NCI-H2081 (cell line): ENCODE data around the gene EPN2.

Experiments
- DNase-seq, 2 experiments: peaks; one replicate each; lab custom pipeline; 2025; lab: John Stamatoyannopoulos, UW

The EPN2 gene

DNA sequence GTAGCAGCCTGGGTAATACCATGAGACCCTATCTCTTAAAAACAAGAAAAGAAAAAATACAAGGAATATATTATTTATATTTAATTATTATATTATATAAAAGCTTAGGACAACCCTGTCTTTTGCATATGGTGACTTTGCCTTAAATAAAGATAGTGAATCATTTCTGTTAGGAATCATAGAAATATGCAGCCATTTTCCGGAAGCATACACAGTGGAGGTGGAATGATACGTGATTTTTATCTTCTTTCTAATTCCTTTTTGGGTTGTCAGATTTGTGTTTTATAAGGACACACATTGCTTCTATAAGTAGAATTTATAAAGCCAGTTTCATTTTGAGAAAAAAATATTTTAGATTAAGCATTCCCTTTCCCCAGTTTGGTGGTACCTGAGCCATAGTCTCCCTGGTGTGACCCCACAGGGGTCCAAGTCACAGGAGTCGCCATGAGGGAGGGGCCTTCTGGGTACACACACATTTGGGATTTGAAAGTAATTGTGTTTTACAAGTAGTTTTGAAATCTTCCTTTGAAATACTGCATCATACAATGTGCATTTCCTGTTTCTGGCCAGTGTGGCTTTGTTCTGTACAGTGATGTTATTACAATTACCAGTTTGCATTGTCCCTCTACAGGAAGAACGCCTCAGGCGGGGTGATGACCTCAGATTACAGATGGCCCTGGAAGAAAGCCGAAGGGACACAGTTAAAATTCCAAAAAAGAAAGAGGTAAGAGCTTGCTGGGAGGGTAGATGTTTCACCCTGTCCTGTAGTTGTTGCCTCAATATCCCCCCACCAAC, 74.5 kb downstream of the EPN2 start:
- no peak for DNase-seq

DNA sequence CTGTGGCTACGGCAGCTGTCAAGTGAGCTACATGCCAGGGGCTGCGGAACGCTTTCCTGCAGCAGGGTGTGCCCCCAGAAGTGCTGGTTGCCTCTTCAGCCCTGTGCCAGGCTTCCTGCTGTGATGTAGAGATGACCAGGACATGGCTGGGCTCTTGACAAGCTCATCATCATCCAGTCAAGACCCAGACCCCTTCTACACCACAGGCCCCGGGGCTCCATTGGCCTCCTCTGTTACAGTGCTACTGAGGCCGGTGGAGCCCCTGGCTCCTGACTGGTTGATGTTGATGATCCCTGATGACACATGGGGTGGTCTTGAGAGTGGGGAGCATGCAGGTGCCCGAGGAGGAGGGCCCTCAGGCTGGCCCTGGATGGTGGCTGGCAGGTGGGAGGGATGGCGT, 75.2 kb downstream of the EPN2 start:
- DNase-seq: no peak

DNA sequence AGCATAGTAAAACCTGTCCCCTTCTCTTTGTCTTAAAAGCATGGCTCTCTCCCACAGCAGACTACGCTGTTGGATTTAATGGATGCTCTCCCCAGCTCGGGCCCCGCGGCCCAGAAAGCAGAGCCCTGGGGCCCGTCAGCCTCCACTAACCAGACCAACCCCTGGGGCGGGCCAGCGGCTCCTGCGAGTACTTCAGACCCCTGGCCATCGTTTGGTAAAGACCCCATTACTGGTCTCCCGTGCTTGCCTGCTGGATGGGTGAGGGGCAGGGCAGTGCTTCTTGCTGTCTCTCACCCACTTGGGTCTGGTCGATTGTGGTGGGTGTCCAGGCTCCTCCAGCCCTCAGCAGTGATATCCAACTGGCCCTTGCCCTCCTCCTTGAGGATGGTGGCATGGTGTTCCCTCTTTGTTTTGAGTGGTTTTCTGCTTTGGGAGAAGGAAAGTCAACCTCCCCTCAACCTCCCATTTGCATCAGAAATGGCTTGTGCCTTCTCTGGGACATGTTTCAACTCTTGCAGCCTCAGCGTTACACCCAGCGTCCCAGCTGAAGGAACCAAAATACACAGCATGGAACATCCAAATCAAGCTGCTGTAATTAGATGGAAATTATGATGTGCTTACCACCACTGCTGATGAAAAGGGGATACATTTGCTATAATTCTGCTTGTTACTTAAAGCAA, 76.0 kb downstream of the EPN2 start:
- no peak for DNase-seq

DNA sequence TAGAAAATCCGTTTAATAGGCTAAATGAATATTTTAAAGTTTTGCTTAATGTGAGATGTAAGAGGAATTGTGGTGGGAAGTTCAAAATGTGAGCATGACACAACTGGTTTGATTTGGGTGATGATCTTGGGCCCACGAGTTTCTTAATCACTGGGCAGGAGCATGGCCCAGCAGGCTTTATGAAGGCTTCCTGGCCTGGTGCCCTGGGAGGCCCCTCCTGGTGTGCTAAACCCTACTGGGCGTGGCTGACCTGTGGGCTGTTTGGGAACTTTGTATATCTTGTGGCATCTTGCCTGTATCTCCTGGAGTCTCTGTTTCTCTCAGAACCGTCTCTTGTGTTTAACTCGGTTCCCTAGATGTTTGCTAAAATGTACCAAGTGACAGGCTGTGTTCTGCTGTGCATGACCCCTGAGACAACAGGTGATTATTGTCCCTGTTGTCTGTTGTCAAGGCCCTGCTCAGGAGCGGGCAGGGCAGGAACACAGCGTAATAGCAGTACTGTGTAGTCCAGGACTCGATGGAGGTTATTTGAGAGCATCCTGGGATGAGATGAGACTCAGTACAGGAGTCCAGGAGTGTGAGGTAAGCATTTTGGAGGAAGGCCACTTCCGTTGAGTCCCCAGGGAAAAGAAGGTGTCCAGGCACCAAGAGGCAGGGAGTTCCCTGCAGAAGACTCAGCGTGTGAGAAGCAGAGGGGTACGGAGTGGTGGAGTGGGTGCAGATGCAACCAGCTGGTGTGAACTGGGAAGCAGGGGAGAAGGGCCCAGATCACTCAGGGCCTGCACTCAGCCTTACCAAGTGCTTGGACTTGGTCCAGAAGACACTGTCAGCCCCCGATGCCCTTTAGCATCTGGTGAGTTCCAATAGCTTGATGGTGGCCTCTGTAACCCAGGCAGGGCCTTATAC, 76.8 kb downstream of the EPN2 start:
- no peak for DNase-seq

- no peak for DNase-seq
Observed at GRCh38 chr17:19315104-19315503, 77.9 kb downstream of the EPN2 start.

DNA sequence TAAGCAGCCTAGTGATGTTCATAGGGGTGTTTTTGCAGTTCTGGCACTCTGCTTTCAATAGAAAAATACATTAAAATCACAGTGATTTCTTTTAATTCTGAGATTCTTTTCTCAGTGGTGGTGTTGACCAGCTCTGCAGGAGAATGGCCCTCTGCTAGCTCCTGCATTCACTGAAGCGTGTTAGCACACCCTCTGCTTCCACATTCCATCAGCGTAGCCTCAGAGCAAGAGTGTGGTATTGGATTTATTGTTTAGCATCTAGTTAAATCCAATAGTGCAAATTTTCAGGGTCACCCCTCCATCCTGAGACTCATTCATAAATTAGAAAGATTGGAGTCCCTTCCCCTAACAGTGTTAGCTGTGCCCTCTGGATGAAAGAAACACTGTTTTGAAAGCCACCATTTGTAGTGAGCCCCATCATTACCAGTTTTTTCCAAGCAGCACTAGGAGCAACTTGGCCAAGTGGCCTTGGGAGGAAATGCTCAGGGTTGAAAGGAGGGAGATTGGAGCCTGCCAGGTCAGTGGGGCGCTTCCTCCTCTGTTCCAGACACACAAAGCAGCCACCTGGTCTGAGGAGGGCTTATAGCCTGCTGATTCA, 79.7 kb downstream of the EPN2 start:
- DNase-seq: no peak

DNA sequence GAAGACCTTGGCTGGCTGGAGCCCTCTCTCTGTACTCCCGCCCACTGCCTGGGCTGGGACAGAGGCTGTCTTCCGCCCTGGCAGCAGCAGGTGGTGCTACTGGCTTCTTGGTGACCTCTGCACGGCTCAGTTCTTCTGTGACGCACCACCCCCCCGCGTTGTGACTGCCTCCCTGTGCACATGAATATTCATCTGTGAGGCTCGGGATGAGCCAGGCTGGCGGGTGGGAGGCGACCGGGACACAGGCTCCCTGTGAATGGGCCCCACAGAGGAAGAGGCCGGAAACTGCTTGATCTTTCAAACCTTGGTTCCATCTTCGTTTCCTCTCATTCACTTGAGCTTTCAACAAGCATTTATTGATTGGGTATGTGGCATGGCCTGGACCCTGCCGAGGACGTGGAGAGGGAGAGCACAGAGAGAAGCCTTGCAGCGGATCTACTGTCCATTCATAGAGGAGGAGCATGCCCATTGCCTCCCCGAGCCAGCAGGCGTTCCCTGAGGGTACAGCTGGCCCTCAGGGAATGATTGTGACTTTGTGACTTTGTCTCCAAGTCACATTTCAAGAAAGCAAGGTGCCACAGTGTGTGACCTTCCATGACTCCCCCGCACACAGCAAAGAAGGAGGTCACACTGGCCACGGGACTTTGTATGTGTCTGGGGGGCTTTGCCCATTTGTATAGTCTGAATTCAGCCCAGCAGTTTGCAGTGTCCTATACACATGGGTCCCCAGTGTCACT, 80.4 kb downstream of the EPN2 start:
- no peak for DNase-seq

- no peak for DNase-seq
Observed at GRCh38 chr17:19318611-19319010, 81.4 kb downstream of the EPN2 start.

DNA sequence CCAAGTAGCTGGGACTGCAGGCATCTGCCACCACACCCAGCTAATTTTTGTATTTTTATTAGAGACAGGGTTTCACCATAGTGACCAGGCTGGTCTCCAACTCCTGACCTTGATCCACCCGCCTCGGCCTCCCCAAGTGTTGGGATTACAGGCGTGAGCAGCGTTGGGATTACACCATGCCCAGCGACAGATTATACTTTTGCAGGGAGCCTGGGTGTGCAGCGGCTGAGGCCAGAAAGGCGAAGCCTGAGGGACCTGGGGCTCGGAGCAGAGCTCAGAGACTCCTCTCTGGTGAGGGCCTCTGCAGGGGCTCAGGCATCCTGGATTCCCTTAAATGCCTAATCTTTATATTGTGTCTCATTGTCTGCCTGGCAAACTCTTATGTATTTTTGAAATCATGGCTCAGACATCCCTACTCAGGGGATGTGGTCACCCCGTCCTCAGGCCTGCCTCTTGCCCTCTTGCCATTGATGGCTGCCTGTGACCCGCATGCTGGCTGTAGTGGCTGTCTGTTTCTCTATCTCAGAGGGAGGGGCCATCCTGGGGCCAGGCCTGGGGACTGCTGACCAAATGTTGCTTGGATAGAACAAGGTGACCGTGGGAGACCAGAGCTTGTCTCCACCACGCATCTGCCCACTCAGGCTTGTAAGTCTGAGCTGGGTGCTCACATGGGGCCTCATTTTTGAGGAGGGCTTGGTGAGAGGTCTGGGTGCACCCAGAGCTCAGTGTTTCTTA, 82.8 kb downstream of the EPN2 start:
- DNase-seq: no peak

DNA sequence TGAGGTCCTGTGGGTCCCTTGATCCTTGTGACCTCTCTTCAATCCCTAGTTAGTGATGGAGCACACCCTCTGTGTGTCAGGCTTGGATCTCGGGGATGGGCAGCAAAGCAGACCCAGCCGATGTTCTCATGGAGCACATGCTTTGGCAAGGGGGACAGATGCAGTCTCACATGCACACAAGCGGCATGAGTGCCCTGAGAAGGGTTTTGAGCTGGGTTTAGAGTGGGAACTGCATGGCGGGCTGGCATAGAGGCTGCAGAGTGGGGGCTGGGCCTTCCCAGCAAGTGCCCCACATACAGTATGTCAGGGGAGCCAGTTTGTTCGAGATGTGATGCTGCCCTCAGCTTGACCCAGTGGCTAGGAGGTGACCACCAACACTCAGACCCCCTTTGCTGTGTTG, 83.7 kb downstream of the EPN2 start:
- no peak for DNase-seq

GRCh38 chr17:19321481-19322128, 84.4 kb downstream of the EPN2 start:
- DNase-seq: no peak

GRCh38 chr17:19322129-19322505, 85.0 kb downstream of the EPN2 start:
- no peak for DNase-seq

GRCh38 chr17:19322861-19323260, 85.7 kb downstream of the EPN2 start:
- DNase-seq: no peak

DNA sequence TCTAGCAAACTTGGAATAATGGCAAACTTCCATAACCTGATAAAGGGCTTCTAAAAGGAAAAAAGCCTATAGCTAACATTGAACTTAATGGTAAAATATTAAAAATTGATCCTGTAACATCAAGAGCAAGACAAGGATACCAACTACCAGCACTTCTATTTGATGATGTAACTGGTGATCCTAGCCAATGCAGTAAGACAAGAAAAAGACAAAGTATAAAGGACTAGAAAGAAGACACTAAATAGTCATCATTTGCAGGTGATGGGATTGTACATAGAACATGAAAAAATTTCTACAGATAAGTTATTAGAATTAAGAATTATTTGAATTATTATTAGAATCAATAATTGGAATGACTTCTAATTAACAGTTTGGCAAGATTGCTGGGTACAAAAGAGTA, 88.4 kb downstream of the EPN2 start:
- no peak for DNase-seq

DNA sequence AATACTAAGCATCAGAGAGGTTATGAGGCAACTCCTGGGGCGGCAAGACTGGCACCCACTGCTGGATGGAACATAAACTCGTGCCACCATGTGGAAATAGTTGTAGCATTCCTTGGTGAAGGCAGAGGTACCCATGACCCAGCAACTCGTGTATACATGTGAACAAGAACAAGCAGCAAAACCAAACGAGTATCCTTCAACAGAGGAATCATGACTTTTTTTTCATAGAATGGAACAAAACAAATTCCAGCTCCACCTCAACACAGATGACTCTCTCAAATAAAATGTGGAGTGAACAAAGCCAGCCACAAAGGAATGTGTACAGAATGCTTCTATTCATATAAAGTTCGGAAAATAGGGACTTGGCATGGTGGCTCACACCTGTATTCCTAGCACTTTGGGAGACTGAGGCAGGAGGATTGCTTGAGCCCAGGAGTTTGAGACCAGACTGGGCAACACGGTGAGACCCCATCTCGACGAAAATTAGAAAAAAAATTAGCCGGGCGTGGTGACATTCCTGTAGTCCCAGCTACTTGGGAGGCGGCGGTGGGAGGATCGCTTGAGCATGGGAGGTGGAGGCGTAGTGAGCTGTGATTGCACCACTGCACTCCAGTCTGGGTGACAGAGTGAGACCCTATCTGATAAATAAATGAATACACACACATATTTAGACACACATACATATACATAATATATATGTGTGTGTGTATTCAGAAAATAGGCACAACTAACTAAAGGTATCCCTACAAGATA, 90.0 kb downstream of the EPN2 start:
- no peak for DNase-seq

- no peak for DNase-seq
Observed at GRCh38 chr17:19328441-19329061, 91.4 kb downstream of the EPN2 start.

- no peak for DNase-seq
Observed at GRCh38 chr17:19329136-19329535, 92.0 kb downstream of the EPN2 start.

GRCh38 chr17:19329839-19330238, 92.7 kb downstream of the EPN2 start:
- DNase-seq: no peak

DNA sequence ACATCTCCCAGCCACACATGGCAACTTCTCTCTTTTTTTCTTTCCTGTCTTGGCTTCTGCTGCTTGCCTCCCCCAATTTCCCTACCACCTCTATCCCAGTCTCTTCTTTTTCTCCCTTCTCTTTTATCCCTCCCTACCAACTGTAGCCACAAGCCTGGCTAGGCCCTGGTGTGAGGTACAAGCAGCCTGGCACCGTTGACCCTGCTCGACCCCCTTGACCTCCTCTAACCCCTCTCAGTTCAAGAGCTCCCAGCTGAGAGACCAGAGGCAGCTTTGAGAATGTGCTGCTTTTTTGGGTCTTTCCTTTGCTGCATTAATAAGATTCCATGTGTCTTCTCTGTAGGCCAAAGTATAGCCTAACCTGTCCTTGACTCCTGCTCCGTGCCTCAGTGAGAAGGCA, 93.1 kb downstream of the EPN2 start:
- DNase-seq: no peak
